Body of pancreas (tissue), 4 donors: Measurements from ENCODE around the gene SETD1A.

ENCODE experiments used
- POLR2A ChIP-seq, 3 donors: fragments of 450-650 bp; IDR thresholded peaks; one replicate each; pipeline ENCODE4 v1.6.1; 2016; ENCODE audit warnings: antibody characterized with exemption in 3 of 3, mild to moderate bottlenecking in 2 of 3
- TF ChIP-seq, protein P1 (sequence below), 7 experiments: fragments of 450-650 bp in 4 of 7; fragments of 200-600 bp in 3 of 7; sonication (generic) in 3 of 7; IDR thresholded peaks; one replicate each; pipeline ENCODE4 v1.5.1; 2016 to 2019; ENCODE audit warnings: antibody characterized with exemption in 7 of 7

DNA sequence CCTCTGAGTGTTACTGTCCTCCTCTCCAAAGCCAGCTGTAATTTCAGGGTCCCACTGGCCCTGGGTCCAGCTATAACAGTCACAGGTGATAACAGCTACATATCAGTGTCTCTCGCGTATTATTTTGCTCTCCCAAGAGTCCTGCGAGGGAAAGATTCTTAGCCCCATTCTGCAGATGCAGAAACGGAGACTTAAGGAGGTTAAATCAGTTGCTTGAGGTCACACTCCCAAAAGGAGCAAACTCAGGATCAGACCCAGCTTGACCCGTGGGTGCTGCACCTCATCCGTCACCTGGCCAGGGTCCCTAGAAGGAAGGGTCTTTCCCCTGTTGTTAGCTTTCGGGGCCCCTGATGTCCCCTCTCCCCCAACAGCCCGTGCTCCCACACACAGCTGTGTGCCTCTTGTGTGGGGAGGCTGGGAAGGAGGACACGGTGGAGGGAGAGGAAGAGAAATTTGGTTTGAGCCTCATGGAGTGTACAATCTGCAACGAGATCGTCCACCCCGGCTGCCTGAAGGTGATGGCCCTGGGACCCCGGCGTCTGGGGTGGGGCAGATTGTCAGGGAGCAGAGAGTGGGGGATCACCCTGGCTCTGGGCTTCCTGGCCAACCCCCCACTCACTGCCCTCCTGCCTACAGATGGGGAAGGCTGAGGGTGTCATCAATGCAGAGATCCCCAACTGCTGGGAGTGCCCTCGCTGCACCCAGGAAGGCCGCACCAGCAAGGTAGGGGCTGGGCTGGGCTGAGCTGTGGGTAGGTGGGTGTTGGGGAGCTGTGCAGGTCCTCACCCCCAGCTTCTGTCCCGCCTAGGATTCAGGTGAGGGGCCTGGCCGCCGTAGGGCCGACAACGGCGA lies 30.4 kb upstream of the SETD1A start:
- TF ChIP-seq POLR2A (IDR thresholded peaks at IDR 0.05): no peak
- TF ChIP-seq, protein P1, sequence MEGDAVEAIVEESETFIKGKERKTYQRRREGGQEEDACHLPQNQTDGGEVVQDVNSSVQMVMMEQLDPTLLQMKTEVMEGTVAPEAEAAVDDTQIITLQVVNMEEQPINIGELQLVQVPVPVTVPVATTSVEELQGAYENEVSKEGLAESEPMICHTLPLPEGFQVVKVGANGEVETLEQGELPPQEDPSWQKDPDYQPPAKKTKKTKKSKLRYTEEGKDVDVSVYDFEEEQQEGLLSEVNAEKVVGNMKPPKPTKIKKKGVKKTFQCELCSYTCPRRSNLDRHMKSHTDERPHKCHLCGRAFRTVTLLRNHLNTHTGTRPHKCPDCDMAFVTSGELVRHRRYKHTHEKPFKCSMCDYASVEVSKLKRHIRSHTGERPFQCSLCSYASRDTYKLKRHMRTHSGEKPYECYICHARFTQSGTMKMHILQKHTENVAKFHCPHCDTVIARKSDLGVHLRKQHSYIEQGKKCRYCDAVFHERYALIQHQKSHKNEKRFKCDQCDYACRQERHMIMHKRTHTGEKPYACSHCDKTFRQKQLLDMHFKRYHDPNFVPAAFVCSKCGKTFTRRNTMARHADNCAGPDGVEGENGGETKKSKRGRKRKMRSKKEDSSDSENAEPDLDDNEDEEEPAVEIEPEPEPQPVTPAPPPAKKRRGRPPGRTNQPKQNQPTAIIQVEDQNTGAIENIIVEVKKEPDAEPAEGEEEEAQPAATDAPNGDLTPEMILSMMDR (IDR thresholded peaks at IDR 0.05): no peak
